ENCODE data around the gene DDX4. TPM values are rescaled to one million over a fixed set of nuclear protein-coding genes. Genes with fewer than 3 reads are reported as not detected.

DDX4 gene
- total and polyA plus RNA-seq, 8 donors: 0.04 to 0.48 (median 0.11) TPM; not detected in 3

- ATAC-seq: no peak
- Histone ChIP-seq H3K4me1 (peaks cover 5 to 7% of the 10 kb centered on the region in 2 donors), H3K4me3 (no peak overlapping the region), H3K27me3 (no peaks in the 10 kb centered on the region), H3K9me3 (no peaks in the 10 kb centered on the region), H3K36me3 (no peaks in the 10 kb centered on the region), H3K27ac (no peak overlapping the region)
- peak in 1 of 4 donors; percentile 5 for DNase-seq
- TF ChIP-seq, protein P1, sequence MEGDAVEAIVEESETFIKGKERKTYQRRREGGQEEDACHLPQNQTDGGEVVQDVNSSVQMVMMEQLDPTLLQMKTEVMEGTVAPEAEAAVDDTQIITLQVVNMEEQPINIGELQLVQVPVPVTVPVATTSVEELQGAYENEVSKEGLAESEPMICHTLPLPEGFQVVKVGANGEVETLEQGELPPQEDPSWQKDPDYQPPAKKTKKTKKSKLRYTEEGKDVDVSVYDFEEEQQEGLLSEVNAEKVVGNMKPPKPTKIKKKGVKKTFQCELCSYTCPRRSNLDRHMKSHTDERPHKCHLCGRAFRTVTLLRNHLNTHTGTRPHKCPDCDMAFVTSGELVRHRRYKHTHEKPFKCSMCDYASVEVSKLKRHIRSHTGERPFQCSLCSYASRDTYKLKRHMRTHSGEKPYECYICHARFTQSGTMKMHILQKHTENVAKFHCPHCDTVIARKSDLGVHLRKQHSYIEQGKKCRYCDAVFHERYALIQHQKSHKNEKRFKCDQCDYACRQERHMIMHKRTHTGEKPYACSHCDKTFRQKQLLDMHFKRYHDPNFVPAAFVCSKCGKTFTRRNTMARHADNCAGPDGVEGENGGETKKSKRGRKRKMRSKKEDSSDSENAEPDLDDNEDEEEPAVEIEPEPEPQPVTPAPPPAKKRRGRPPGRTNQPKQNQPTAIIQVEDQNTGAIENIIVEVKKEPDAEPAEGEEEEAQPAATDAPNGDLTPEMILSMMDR (IDR thresholded peaks at IDR 0.05): no peak
- intact Hi-C loops (cut with DNase I): no loop called here
Observed at GRCh38 chr5:55865831-55866230, 128.0 kb downstream of the DDX4 start.

GRCh38 chr5:55866485-55866884, 128.6 kb downstream of the DDX4 start:
- no peak overlapping the region for H3K27ac ChIP-seq
- DNase-seq (no peak), ATAC-seq (no peak)
- no peaks in the 10 kb centered on the region for H3K27me3 ChIP-seq
- peaks cover 5 to 7% of the 10 kb centered on the region in 2 donors for H3K4me1 ChIP-seq
- TF ChIP-seq, protein P1 (IDR thresholded peaks at IDR 0.05): no peak
- H3K9me3 ChIP-seq: no peaks in the 10 kb centered on the region
- no peak overlapping the region for H3K4me3 ChIP-seq
- intact Hi-C loops (cut with DNase I): no loop called here
- no peaks in the 10 kb centered on the region for H3K36me3 ChIP-seq

Other genes starting within 250 kb of the DDX4 start
- 10 to 100 TPM; 56.2 to 80.4 TPM for gene PLPP1, start 203.1 kb upstream of the DDX4 start, total RNA-seq
- gene PLPP1, start 203.1 kb upstream of the DDX4 start, polyA plus RNA-seq (ENCODE audit: insufficient read length in 6 of 6): 10 to 100 TPM; 66.5 to 93.6 (median 87.6) TPM
- gene SLC38A9, start 25.7 kb upstream of the DDX4 start, total RNA-seq: 10 to 100 TPM; 21.4 to 25.6 TPM
- 10 to 100 TPM; 28.9 to 34.7 (median 31.0) TPM for gene SLC38A9, start 25.7 kb upstream of the DDX4 start, polyA plus RNA-seq (ENCODE audit: insufficient read length in 6 of 6)
- gene IL31RA, start 113.3 kb downstream of the DDX4 start, total RNA-seq: under 1 TPM; 0.16 to 0.55 TPM
- under 1 TPM; 0.10 to 0.26 (median 0.18) TPM for gene IL31RA, start 113.3 kb downstream of the DDX4 start, polyA plus RNA-seq (ENCODE audit: insufficient read length in 6 of 6)